ENCODE data around the gene CCDC148.
"Not testable (repeated sequence)": the region's sequence is repeated elsewhere in the genome, so short reads cannot be mapped to it uniquely, and the experiment has no call there.

The CCDC148 gene

GRCh38 chr2:158484892-158485556 lies 28.5 kb upstream of the CCDC148 start:
- no peak for DNase-seq (ENCODE audit: low read depth)
- H3K4me3 ChIP-seq (ENCODE audit: low read depth, low read length): no peak overlapping the region

- DNase-seq (ENCODE audit: low read depth): no peak
- H3K4me3 ChIP-seq (ENCODE audit: low read depth, low read length): no peak overlapping the region
These were observed 26.0 kb upstream of the CCDC148 start for GRCh38 chr2:158482594-158482993.

- no peak overlapping the region for H3K4me3 ChIP-seq (ENCODE audit: low read depth, low read length)
- no peak for DNase-seq (ENCODE audit: low read depth)
These were observed 24.6 kb upstream of the CCDC148 start for GRCh38 chr2:158481116-158481515.

GRCh38 chr2:158478816-158479215 lies 22.3 kb upstream of the CCDC148 start:
- DNase-seq (ENCODE audit: low read depth): no peak
- H3K4me3 ChIP-seq (ENCODE audit: low read depth, low read length): no peak overlapping the region

- DNase-seq (ENCODE audit: low read depth): no peak
These were observed 21.7 kb upstream of the CCDC148 start for GRCh38 chr2:158478237-158478636.

GRCh38 chr2:158477202-158477601 lies 20.6 kb upstream of the CCDC148 start:
- no peak overlapping the region for H3K4me3 ChIP-seq (ENCODE audit: low read depth, low read length)

More at GRCh38 chr2:158478237-158478636, 21.7 kb upstream of the CCDC148 start:
- no peak overlapping the region for H3K4me3 ChIP-seq (ENCODE audit: low read depth, low read length)

GRCh38 chr2:158474526-158475011 lies 18.0 kb upstream of the CCDC148 start:
- not testable (repeated sequence) for DNase-seq (ENCODE audit: low read depth); H3K4me3 ChIP-seq (ENCODE audit: low read depth, low read length)

More at GRCh38 chr2:158477202-158477601, 20.6 kb upstream of the CCDC148 start:
- no peak for DNase-seq (ENCODE audit: low read depth)

GRCh38 chr2:158473719-158474392 lies 17.3 kb upstream of the CCDC148 start:
- DNase-seq (ENCODE audit: low read depth): no peak
- H3K4me3 ChIP-seq (ENCODE audit: low read depth, low read length): no peak overlapping the region

GRCh38 chr2:158473300-158473699 lies 16.7 kb upstream of the CCDC148 start:
- not testable (repeated sequence) for DNase-seq (ENCODE audit: low read depth); H3K4me3 ChIP-seq (ENCODE audit: low read depth, low read length)

GRCh38 chr2:158472829-158473228 lies 16.3 kb upstream of the CCDC148 start:
- not testable (repeated sequence) for H3K4me3 ChIP-seq (ENCODE audit: low read depth, low read length)

GRCh38 chr2:158467248-158467647 lies 10.7 kb upstream of the CCDC148 start:
- no peak overlapping the region for H3K4me3 ChIP-seq (ENCODE audit: low read depth, low read length)
- no peak for DNase-seq (ENCODE audit: low read depth)

More at GRCh38 chr2:158472829-158473228, 16.3 kb upstream of the CCDC148 start:
- not testable (repeated sequence) for DNase-seq (ENCODE audit: low read depth)

- no peak for DNase-seq (ENCODE audit: low read depth)
- no peak overlapping the region for H3K4me3 ChIP-seq (ENCODE audit: low read depth, low read length)
These were observed 8.1 kb upstream of the CCDC148 start for GRCh38 chr2:158464426-158465281.

GRCh38 chr2:158463496-158464095 lies 7.0 kb upstream of the CCDC148 start:
- no peak overlapping the region for H3K4me3 ChIP-seq (ENCODE audit: low read depth, low read length)
- no peak for DNase-seq (ENCODE audit: low read depth)

GRCh38 chr2:158460632-158461297 lies 4.2 kb upstream of the CCDC148 start:
- no peak for DNase-seq (ENCODE audit: low read depth)
- H3K4me3 ChIP-seq (ENCODE audit: low read depth, low read length): no peak overlapping the region

- no peak for DNase-seq (ENCODE audit: low read depth)
These were observed 2.8 kb upstream of the CCDC148 start for GRCh38 chr2:158459161-158460003.

GRCh38 chr2:158458617-158458920 lies 2.0 kb upstream of the CCDC148 start:
- DNase-seq (ENCODE audit: low read depth): no peak
- peak overlapping the region; percentile 83 for H3K4me3 ChIP-seq (ENCODE audit: low read depth, low read length)

More at GRCh38 chr2:158459161-158460003, 2.8 kb upstream of the CCDC148 start:
- no peak overlapping the region for H3K4me3 ChIP-seq (ENCODE audit: low read depth, low read length)

- no peak for DNase-seq (ENCODE audit: low read depth)
- H3K4me3 ChIP-seq (ENCODE audit: low read depth, low read length): peak overlapping the region; percentile 83
These were observed 1.5 kb upstream of the CCDC148 start for GRCh38 chr2:158457826-158458616.

Measured in skeletal muscle cell (primary cell).